NAMALWA (cell line): ENCODE data around the gene HNRNPA2B1.
A peak's percentile ranks its signal among the peaks of the same experiment; 100 is the strongest.

ENCODE experiments used
- DNase-seq: peaks from one replicate; pipeline ENCODE4 v3.0.0-alpha.2; 2015; ENCODE audit warnings: low spot score

HNRNPA2B1 gene

DNA sequence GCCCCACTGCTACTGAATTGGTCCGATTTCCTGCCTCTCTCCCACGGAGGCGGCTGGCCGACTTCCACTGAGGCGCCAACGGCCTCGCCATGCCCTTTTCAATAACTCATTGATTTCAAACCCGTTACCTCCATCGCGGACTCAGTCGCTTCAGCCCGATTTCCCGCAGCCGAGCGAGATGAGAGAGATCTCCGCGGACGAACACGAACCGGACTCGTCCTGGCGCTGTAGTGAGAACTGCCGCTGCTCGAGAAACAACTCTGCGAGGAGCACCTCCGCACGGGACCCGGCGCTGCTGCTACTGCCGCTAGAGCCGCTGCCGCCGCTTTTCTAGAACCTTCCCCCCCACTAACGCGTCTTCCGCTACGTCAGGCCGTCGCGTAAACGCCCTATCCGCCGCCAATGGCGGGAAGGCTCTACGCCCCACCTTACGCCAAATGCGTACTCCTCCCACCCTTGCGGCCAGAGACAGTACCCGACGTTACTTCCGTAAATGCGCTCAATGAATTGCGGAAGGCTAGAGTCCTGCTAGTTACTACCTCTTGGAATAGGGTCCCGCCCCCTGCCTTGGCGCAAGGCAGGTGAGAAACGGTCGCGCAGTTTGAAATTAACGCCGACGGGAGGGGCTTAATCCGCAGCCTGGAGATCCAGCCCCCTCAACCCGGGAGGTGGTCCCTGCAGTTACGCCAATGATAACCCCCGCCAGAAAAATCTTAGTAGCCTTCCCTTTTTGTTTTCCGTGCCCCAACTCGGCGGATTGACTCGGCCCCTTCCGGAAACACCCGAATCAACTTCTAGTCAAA, at the start of gene HNRNPA2B1:
Gene HNRNPA2B1, minus strand, starts transcription at position 303 of the 803 bp plus-strand sequence. Its CDS starts 169 bp downstream, at position 134.
- DNase-seq: peak; percentile 100

DNA sequence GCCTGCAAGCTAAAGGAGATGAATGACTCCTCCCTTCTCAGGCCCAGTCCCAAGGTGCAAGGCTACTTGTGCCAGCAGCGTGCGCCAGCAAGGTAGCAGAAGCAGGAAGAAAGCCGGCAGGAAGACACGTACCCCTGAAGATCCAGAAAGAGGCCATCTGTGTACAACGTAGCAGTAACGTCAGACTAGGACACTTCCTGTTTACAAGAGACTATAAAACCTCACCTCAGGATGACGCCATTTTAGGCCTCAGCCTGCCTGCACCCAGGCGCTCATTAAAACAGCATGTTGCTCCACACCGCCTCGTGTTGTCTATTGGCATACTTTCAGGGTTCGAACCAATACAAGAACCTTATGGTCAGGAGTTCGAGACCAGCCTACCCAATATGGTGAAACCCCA, 49.7 kb upstream of the HNRNPA2B1 start:
- DNase-seq: no peak

DNA sequence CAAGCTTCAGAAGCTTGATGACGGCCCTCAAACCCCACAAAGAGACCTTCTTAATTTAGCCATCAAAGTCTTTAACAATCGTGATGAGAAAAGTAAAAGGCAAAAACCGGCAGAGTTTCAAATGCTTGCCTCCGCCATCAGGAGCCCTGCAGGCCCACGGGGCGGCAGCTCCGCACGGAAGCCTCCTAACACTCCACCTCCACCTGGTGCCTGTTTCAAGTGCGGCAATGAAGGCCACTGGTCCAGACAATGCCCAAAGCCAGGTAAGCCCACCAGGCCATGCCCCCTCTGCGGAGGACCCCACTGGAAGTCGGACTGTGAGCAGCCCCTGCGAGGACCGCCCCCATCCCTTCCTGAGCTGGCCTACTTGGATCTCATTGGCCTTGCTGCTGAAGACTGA, 44.6 kb upstream of the HNRNPA2B1 start:
- no peak for DNase-seq

DNA sequence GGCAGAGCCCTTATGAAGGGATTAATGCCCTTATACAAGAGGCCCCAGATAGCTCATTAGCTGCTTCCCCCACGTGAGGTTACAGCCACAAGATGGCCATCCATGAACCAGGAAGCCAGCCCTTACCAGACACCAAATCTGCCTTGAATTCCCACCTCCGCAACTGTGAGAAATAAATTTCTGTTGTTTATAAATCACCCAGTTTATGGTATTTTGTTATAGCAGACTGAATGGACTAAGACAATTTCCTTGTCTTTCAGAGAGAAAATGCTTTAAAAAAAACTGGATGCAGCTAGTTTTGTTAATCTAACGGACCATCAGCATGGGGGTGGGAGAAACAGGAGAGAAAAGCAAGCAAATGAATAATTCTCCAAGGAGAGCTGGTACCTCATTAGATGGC, 37.5 kb upstream of the HNRNPA2B1 start:
- DNase-seq: no peak

DNA sequence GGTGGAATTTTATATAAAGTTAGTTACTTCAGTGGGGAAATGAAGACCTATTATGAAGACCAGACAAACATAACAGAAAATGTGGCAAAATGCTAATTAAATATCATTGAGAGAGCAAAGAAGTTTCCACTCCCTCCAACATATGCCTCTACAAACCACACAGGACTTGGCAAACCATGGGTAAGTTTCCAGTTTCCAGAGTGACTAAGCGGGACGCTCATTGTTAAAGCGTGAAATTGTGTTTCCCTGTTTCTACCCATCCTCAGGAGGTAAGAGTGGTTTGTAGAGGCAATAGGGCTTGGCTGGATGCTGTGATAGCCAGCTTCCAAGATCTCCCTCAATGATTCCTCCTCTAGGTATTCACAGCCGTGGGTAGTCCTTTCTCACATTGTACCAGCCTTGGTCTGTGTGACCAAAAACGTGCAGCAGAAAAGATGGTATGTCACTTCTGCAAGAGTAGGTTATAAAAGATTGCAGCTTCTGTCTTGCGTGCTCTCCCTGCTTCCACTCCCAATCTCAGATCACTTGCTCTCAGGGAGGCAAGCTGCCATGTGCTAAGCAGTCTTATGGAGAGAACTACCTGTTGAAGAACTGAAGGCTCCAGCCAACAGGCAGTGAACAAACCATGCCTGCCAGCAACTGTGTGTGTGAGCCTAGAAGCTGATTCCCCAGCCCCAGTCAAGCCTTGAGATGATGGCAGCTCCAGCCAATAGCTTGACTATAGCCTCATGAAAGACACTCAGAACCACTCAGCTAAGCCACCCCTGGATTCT, 36.7 kb upstream of the HNRNPA2B1 start:
- no peak for DNase-seq

DNA sequence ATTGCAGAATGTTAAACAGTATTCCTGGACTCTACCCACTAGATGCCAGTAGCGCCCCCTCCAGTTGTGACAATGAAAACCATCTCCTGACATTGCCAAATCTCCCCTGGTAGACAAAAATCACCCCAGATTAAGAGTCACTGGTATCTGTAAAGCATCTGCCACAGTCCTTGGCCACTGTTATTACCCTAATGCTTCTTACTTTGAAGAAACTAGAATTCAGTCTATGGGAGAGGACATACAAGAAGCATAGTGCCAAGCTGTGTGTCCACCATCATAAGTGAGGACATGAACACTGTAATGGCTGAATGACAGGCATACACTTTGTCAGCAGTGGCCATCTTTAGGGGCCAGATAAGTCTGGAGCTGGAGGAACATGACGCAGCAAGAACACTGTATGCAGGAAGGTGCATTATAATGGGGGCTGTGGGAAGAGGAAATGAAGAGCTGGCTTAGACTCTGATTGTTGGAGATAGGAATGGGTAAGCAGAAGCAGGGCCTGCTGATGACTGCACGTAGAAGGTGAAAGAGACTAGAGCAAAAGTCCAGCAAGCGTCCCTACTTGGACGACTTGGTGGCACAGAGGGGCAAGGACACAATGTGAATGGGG, 33.5 kb upstream of the HNRNPA2B1 start:
- DNase-seq: no peak

DNA sequence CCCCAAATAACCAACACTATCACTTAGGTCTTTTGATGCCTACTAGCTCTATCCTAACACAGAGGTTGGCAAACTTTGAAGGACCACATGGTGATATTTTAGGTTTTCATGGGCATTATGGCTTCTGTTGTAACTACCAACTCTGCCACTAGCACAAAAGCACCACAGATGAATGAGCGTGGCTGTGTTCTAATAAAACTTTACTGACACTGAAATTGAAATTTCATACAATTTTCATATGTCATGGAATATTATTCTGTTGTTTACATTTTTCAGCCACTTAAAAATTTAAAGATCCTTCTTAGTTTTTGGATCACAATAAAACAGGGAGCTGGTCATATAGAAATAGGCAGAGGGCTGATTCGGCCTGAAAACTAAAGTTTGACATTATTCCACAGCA, 27.4 kb upstream of the HNRNPA2B1 start:
- no peak for DNase-seq

DNA sequence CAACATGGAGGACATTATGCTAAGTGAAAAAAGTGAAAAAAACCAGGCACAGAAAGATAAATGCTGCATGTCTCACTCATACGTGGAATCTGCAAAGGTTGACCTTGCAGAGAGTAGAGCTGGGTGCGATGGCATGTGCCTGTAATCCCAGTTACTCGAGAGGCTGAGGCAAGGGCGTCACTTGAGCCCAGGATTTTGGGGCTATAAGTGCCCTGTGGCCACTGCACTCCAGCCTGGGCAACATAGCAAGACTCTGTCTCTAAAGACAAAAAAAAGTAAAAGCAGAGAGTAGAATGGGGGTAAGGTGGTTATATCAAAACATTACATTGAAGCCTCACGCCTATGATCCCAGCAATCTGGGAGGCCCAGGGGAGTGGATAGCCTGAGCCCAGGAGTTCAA, 23.8 kb upstream of the HNRNPA2B1 start:
- DNase-seq: no peak

DNA sequence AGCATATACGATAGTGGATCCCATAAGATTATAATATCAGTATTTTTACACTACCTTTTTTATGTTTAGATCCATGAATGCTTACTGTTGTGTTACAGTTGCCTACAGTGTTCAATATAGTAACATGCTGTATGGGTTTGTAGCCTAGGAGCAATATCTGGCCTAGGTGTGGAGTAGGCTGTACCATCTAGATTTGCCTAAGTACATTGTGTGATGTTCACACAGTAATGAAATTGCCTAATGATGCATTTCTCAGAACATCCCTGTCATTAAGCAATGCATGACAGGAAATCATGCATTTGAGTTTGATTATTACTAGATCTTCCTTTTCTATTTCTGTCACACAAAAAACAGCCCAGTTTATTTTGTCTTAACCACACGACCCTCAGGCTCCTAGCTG, 15.5 kb upstream of the HNRNPA2B1 start:
- no peak for DNase-seq

DNA sequence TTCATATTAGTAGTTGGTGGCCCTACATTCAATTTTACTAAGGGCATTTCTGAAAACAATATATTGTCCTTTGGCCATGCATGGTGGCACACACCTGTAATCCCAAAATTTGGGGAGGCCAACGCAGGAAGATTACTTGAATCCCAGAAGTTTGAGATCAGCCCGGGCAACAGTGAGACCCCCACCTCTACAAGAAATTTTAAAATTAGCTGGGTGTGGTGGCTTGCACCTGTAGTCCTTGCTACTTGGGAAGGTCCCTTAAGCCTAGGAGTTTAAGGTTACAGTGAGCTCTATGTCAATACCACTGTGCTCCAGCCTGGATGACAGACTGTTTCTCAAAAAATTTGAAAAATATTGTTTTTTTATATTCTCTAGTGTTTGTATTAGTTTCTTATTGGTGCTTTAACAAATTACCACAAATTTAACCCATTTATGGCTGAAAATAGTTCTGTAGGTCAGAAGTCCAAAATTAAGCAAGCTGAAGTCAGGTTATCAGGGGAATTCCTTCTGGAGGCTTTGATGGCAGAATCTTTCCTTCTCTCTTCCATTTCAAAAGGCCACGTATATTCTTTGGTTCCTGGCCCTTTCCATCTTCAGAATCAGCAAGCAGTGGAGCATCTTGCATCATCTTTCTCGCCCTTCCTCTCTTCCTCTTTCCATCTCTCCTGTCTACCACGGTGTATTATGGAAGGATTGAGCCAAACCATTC, 13.4 kb upstream of the HNRNPA2B1 start:
- DNase-seq: no peak

DNA sequence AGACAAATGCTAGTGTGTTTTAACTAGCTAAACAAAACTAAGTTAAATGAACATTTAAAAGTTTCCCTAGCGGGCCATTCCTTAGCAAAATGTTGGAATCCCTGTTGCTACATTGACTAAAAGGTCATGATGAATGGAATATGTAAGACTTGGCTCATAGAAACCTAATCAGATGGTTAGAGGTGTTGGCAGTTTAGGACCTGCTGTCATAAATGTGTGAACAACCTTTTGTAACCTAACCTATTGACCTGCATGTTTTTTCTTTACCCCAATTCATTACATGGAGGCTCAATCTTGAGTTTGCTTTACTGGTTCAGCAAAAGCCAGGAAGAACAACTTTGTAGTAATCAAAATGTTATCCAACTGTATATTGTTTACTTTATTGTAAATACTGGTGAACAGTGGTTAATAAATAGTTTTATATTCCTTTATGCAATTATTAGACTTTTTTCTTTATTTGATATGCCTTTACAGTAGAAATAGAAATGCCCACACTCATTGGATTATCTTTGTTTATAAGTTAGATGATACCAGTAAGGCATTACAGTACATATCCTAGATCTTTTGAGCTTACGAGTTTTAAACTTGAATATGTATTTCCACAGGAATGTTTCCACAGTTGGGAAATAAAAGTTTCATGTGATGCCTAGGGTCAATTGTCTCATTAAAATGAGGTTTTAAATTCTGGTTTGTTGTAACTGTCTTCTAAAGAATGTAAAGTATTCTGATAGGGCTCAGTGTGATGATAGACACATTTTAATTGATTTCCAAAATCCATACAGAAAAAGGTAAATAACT, 12.6 kb upstream of the HNRNPA2B1 start:
- no peak for DNase-seq

DNA sequence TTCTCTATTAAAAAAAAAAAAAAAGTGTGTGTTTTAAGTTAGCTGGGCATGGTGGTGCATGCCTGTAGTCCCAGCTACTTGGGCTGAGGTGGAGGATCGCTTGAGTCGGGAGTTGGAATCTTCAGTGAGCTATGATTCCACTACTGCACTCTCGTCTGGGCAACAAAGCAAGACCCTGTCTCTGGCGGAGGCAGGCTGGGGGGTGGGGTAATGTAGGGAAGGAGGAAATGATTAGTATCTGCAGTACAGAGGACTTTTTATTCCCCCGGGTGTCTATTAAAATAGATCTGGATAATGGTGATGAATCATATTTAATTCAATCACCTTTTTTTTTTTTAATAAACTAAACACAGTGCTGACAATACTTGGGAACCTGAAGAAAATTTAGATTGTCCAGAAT, 7.5 kb upstream of the HNRNPA2B1 start:
- DNase-seq: no peak

DNA sequence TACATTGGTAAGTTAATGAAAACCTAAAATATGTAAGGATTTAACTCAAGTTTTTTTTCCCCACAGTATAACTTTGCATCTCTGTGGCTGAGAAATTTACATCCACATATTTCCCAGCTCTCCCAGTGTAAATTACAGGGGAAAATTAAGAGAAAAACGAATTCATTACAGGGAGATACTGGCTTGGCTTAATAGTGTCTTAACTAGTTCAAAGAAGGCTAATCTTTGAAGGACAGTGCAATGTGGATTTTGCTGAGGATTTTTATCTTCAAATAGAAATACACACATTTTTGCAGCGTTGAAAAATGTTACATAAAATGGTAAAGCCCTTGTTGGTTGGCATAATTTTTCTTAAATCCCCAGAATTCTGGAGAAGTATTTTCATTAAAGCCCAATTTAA, 2.5 kb upstream of the HNRNPA2B1 start:
- DNase-seq: no peak

DNA sequence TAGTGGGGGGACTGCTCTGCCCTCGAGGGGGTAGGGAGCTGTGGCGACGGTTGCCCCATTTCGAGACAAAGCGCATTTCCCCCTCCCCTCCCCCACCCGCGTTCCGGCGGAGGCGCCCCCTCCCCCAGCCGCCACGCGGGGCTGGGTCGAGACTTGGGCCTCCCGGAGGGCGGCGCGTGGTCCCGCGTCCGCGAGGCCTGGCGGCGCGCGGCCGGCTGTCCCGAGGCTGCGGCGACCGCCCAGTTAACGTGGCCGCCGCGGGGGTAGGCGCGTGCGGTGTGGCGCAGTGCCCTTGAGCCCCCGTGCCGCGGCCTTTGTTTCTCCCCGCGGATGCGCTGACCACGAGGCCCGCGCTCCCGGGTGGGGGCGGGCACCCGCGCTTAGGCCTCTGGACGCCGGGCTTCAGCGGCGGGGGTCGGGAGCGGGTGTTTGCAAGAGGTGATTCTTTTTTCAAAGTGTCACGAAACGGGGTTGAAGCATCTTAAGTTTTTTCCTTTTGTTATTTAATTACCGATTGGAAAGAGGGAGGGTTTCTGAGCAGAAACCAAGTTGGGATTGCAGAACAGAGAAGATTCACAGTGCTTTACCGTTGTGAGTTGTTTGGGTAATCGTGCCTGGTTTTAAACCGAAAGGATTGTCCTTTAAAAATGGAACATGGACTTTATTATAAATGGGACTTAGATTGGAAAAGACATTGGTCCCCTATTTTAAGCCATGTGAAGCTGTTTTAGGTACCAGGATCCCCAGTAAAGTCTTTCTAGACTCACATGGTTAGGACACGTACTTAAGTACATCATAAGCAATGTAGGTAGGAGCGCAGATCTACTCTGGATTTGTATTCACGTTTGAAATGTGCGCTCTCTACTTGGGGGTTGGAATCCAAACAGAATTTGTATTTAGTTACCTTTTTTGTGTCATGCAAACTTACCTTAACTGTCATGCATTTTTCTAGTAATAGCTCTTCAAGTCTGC, 1.8 kb upstream of the HNRNPA2B1 start:
- peak; percentile 73 for DNase-seq

DNA sequence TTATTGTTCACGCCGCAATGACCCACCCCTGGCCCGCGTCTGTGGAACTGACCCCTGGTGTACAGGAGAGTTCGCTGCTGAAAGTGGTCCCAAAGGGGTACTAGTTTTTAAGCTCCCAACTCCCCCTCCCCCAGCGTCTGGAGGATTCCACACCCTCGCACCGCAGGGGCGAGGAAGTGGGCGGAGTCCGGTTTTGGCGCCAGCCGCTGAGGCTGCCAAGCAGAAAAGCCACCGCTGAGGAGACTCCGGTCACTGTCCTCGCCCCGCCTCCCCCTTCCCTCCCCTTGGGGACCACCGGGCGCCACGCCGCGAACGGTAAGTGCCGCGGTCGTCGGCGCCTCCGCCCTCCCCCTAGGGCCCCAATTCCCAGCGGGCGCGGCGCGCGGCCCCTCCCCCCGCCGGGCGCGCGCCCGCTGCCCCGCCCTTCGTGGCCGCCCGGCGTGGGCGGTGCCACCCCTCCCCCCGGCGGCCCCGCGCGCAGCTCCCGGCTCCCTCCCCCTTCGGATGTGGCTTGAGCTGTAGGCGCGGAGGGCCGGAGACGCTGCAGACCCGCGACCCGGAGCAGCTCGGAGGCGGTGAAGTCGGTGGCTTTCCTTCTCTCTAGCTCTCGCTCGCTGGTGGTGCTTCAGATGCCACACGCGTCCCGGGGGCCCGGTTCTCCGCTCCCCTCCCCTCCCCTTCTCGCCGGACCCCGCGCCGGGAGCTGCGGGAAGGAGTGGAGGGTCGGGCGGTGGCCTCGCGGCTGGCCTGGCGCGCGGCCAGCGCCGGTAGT, 887 bp upstream of the HNRNPA2B1 start, which contains the start of gene CBX3:
Gene CBX3, plus strand, starts transcription at position 499 of the 772 bp plus-strand sequence. CDS start 1,254 bp downstream, outside the sequence.
- peak; percentile 97 for DNase-seq

DNA sequence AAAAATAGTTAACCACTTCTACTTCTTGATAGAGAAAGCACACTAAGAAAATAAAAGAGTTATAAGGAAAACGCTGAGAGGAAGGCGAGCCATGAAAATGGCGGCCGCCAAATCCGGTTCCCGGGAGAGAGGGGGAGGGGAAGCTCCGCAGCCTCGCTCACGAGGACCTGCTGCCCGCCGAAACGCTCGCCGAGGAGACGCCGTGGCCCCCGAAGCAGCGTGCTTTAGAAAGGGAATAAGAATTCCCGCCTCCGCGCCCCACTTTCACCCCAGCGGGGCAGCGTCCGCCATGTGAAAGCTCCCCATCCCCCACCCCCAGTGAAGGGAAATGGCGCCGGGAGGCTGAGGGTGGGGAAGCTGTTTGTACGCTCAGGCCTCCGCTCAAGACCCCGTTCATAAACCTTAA, 505 bp downstream of the HNRNPA2B1 start:
- DNase-seq: peak; percentile 86

DNA sequence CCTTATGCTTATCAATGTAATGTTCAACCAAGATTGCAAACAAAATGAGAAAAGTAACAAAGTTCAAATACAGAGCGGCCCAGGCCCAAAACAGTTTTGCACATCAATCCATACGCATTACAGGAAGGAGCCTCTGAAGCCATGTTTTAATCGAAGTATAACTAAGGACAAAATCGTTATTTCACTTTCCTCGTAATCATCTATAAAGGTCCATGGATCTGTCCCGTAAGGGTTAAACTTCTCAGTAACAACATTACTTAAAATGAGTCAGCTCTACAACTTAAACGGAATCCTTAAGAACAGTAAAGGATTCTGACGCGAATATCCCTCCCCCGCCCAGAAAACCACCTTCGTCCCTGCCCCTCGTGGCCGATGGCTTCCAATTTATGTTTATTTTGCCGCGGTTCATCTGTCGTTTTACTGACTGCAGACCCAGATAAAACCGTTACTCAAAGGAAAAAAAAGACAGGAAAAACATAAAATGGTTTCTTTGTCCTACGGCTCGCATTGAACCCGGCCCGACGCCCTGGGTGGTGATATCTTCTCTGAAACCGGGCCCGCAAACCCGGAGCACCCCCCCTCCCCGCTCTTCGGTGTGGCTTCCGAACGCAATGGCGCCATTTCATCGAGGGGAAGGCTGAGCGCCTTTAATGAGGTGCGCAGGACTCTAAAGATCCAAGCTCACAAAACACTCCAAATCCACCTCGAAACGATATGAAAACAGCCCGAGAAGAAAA, 1.1 kb downstream of the HNRNPA2B1 start:
- DNase-seq: peak; percentile 61

DNA sequence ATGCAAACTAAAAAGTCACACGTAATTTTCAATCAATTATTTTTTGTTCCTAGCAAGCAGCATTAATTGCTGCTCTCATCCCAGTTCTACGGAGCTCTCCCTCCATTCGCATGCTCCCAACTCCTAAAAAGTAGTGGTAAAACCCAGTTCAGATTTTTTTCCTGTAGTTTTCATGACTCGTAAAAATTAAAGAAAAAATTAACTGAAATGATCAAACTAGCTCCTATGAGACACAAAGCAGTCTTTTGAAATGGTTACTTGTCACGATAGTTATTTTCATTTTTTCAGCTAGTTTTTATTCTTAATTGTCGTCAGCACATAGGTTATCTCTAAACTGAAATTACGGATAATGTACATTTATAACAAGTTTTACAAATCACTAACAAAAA, 1.8 kb downstream of the HNRNPA2B1 start:
- DNase-seq: no peak
